PFSK-1 (cell line): ENCODE measurements around the gene ZNRF2.

ENCODE experiments used
- POLR2AphosphoS5 ChIP-seq: IDR thresholded peaks from 2 replicates; pipeline ENCODE4 v1.6.1; 2012; ENCODE audit warnings: low read depth, mild to moderate bottlenecking, control low read depth, low read length, moderate library complexity
- TAF1 ChIP-seq: IDR thresholded peaks from 2 replicates; pipeline ENCODE4 v1.6.1; 2012; ENCODE audit warnings: low read length, control low read depth, borderline replicate concordance; ENCODE audit not compliant: insufficient read depth

GRCh38 chr7:30274641-30275040 lies 9.8 kb upstream of the ZNRF2 start:
- TF ChIP-seq POLR2AphosphoS5 (no peak), TAF1 (no peak)
